ENCODE measurements around the gene PLA2R1.

The PLA2R1 gene

GRCh38 chr2:159933727-159934049 is 128.7 kb downstream of the PLA2R1 start:
- DNase-seq (ENCODE audit: low read depth in 2 of 2) = no peak

- DNase-seq (ENCODE audit: low read depth in 2 of 2) = no peak
Observed at GRCh38 chr2:159933040-159933726, 129.2 kb downstream of the PLA2R1 start.

- DNase-seq (ENCODE audit: low read depth in 2 of 2) = no peak
Observed at GRCh38 chr2:159926695-159927094, 135.7 kb downstream of the PLA2R1 start.

- DNase-seq (ENCODE audit: low read depth in 2 of 2) = no peak
Observed at GRCh38 chr2:159925975-159926374, 136.4 kb downstream of the PLA2R1 start.

- DNase-seq (ENCODE audit: low read depth in 2 of 2) = no peak
Observed at GRCh38 chr2:159922563-159922962, 139.9 kb downstream of the PLA2R1 start.

GRCh38 chr2:159921752-159922404 is 140.5 kb downstream of the PLA2R1 start:
- peak; percentile 83 to 87 for DNase-seq (ENCODE audit: low read depth in 2 of 2)

GRCh38 chr2:159916511-159916910 is 145.9 kb downstream of the PLA2R1 start:
- no peak for DNase-seq (ENCODE audit: low read depth in 2 of 2)

GRCh38 chr2:159913900-159914299 is 148.5 kb downstream of the PLA2R1 start:
- DNase-seq (ENCODE audit: low read depth in 2 of 2) = no peak

- DNase-seq (ENCODE audit: low read depth in 2 of 2) = no peak
Observed at GRCh38 chr2:159912580-159912979, 149.8 kb downstream of the PLA2R1 start.

GRCh38 chr2:159910951-159911350 is 151.5 kb downstream of the PLA2R1 start:
- DNase-seq (ENCODE audit: low read depth in 2 of 2) = no peak

GRCh38 chr2:159908623-159909022 is 153.8 kb downstream of the PLA2R1 start:
- DNase-seq (ENCODE audit: low read depth in 2 of 2) = no peak

- no peak for DNase-seq (ENCODE audit: low read depth in 2 of 2)
Observed at GRCh38 chr2:159907909-159908308, 154.5 kb downstream of the PLA2R1 start.

GRCh38 chr2:159905926-159906714 is 156.3 kb downstream of the PLA2R1 start:
- no peak for DNase-seq (ENCODE audit: low read depth in 2 of 2)

GRCh38 chr2:159904959-159905305 is 157.5 kb downstream of the PLA2R1 start:
- DNase-seq (ENCODE audit: low read depth in 2 of 2) = no peak

- peak; percentile 68 to 79 for DNase-seq (ENCODE audit: low read depth in 2 of 2)
Observed at GRCh38 chr2:159904127-159904958, 158.1 kb downstream of the PLA2R1 start, which contains the start of gene LY75. Gene LY75 (minus strand): TSS chr2:159904756.

- peak; percentile 34 to 40 for DNase-seq (ENCODE audit: low read depth in 2 of 2)
Observed at GRCh38 chr2:159903443-159904126, 158.8 kb downstream of the PLA2R1 start.

- DNase-seq (ENCODE audit: low read depth in 2 of 2) = no peak
Observed at GRCh38 chr2:159902722-159903121, 159.7 kb downstream of the PLA2R1 start.

GRCh38 chr2:159900343-159900742 is 162.1 kb downstream of the PLA2R1 start:
- no peak for DNase-seq (ENCODE audit: low read depth in 2 of 2)

GRCh38 chr2:159898441-159898840 is 164.0 kb downstream of the PLA2R1 start:
- no peak for DNase-seq (ENCODE audit: low read depth in 2 of 2)

- DNase-seq (ENCODE audit: low read depth in 2 of 2) = no peak
Observed at GRCh38 chr2:159897720-159898119, 164.7 kb downstream of the PLA2R1 start.

GRCh38 chr2:159897081-159897480 is 165.3 kb downstream of the PLA2R1 start:
- no peak for DNase-seq (ENCODE audit: low read depth in 2 of 2)

Data from stimulated activated CD4-positive, alpha-beta T cell treated with anti-CD3 and anti-CD28 coated beads, Interleukin-4, amount 100 ng/mL, for 48 hours (primary cell).